Mesendoderm (in vitro differentiated cells): ENCODE data around the gene EYS.

ENCODE experiments used
- DNase-seq: peaks from one replicate; pipeline ENCODE4 v3.0.0; 2013
- H2AK5ac ChIP-seq: 2 replicates; pipeline ENCODE4 v1.6.1; 2013; ENCODE audit warnings: low read length, inconsistent platforms
- H2BK120ac ChIP-seq: 2 replicates; pipeline ENCODE4 v1.6.1; 2013; ENCODE audit warnings: low read depth, mild to moderate bottlenecking, low read length, moderate library complexity, mixed read lengths
- H2BK15ac ChIP-seq: replicated peaks from 2 replicates; pipeline ENCODE4 v1.6.1; 2013; ENCODE audit warnings: low read depth, mild to moderate bottlenecking, moderate library complexity
- H2BK5ac ChIP-seq: 2 replicates; pipeline ENCODE4 v1.6.1; 2013; ENCODE audit warnings: low read length, inconsistent platforms
- H3K18ac ChIP-seq: 2 replicates; pipeline ENCODE4 v1.6.1; 2013; ENCODE audit warnings: mild to moderate bottlenecking, low read length, mixed read lengths
- H3K23ac ChIP-seq: one replicate; pipeline ENCODE4 v1.6.1; 2013; ENCODE audit warnings: low read length
- H3K27ac ChIP-seq: 2 replicates; pipeline ENCODE4 v1.5.1; 2013; ENCODE audit warnings: low read depth, mild to moderate bottlenecking, inconsistent platforms, low read length, moderate library complexity
- H3K27me3 ChIP-seq: 2 replicates; pipeline ENCODE4 v1.6.1; 2013; ENCODE audit warnings: low read length, control low read depth, mild to moderate bottlenecking, inconsistent platforms; ENCODE audit not compliant: insufficient read depth, poor library complexity
- H3K36me3 ChIP-seq: 2 replicates; pipeline ENCODE4 v1.6.1; 2013; ENCODE audit warnings: low read length, inconsistent platforms; ENCODE audit not compliant: control insufficient read depth, insufficient read depth
- H3K4ac ChIP-seq: one replicate; pipeline ENCODE4 v1.6.1; 2013; ENCODE audit warnings: low read depth, mild to moderate bottlenecking, low read length, moderate library complexity
- H3K4me1 ChIP-seq: 2 replicates; pipeline ENCODE4 v1.6.1; 2013; ENCODE audit warnings: low read depth, low read length, inconsistent platforms; ENCODE audit not compliant: control insufficient read depth
- H3K4me2 ChIP-seq: 2 replicates; pipeline ENCODE4 v1.6.1; 2013; ENCODE audit warnings: low read length
- H3K4me3 ChIP-seq: 2 replicates; pipeline ENCODE4 v1.5.1; 2013; ENCODE audit warnings: mild to moderate bottlenecking, low read length
- H3K56ac ChIP-seq: one replicate; pipeline ENCODE4 v1.6.1; 2013; ENCODE audit warnings: low read length
- H3K79me1 ChIP-seq: 2 replicates; pipeline ENCODE4 v1.6.1; 2013; ENCODE audit warnings: low read length, inconsistent platforms
- H3K79me2 ChIP-seq: 2 replicates; pipeline ENCODE4 v1.6.1; 2013; ENCODE audit warnings: mild to moderate bottlenecking, low read length; ENCODE audit not compliant: control insufficient read depth, insufficient read depth
- H3K9ac ChIP-seq: 2 replicates; pipeline ENCODE4 v1.6.1; 2013; ENCODE audit warnings: low read length, inconsistent platforms
- H4K5ac ChIP-seq: one replicate; pipeline ENCODE4 v1.6.1; 2013; ENCODE audit warnings: low read length
- H4K8ac ChIP-seq: one replicate; pipeline ENCODE4 v1.6.1; 2013; ENCODE audit warnings: low read depth, mild to moderate bottlenecking, control low read depth, low read length, moderate library complexity
- WGBS: extraction: QIAGEN DNeasy Blood & Tissue Kit; methylation state at CpG from one replicate; pipeline ENCODE4 v1.1.7; 2013; ENCODE audit warnings: low lambda C conversion rate, missing lambda C conversion rate; ENCODE audit not compliant: insufficient coverage; ENCODE audit errors: extremely low coverage; 5-methylcytosine and 5-hydroxymethylcytosine counted together

The EYS gene

GRCh38 chr6:64736421-64736950, 970.5 kb downstream of the EYS start:
- Histone ChIP-seq H3K23ac (no peak overlapping the region), H3K79me1 (no peaks in the 10 kb centered on the region), H2BK5ac (no peak overlapping the region), H3K4ac (no peak overlapping the region), H3K4me1 (no peaks in the 10 kb centered on the region), H2AK5ac (no peak overlapping the region), H3K56ac (no peak overlapping the region), H4K8ac (no peak overlapping the region), H3K4me3 (no peak overlapping the region), H3K9ac (no peak overlapping the region), H2BK15ac (no peak overlapping the region), H3K27me3 (no peaks in the 10 kb centered on the region), H3K36me3 (no peaks in the 10 kb centered on the region), H3K4me2 (no peak overlapping the region), H4K5ac (no peak overlapping the region), H3K79me2 (no peaks in the 10 kb centered on the region), H2BK120ac (no peak overlapping the region), H3K27ac (no peak overlapping the region), H3K18ac (no peak overlapping the region)
- no peak for DNase-seq
- WGBS, result no CpG with 5 or more reads among the region's 4 CpGs

GRCh38 chr6:64733433-64733832, 973.6 kb downstream of the EYS start:
- Histone ChIP-seq H2AK5ac (no peak overlapping the region), H3K9ac (no peak overlapping the region), H2BK5ac (no peak overlapping the region), H2BK15ac (no peak overlapping the region), H3K4me2 (no peak overlapping the region), H3K18ac (no peak overlapping the region), H4K8ac (no peak overlapping the region), H3K79me1 (no peaks in the 10 kb centered on the region), H3K79me2 (no peaks in the 10 kb centered on the region), H3K56ac (no peak overlapping the region), H2BK120ac (no peak overlapping the region), H3K27ac (no peak overlapping the region), H3K27me3 (no peaks in the 10 kb centered on the region), H3K36me3 (no peaks in the 10 kb centered on the region), H3K4me3 (no peak overlapping the region), H3K23ac (no peak overlapping the region), H4K5ac (no peak overlapping the region), H3K4me1 (no peaks in the 10 kb centered on the region), H3K4ac (no peak overlapping the region)
- DNase-seq, result peak; percentile 33
- WGBS, result no CpG with 5 or more reads among the region's 4 CpGs

GRCh38 chr6:64732888-64733287, 974.1 kb downstream of the EYS start:
- Histone ChIP-seq H4K8ac (no peak overlapping the region), H3K4me3 (no peak overlapping the region), H3K27me3 (no peaks in the 10 kb centered on the region), H2BK5ac (no peak overlapping the region), H3K9ac (no peak overlapping the region), H2AK5ac (no peak overlapping the region), H2BK15ac (no peak overlapping the region), H3K4ac (no peak overlapping the region), H3K18ac (no peak overlapping the region), H3K23ac (no peak overlapping the region), H3K4me1 (no peaks in the 10 kb centered on the region), H3K27ac (no peak overlapping the region), H3K56ac (no peak overlapping the region), H3K36me3 (no peaks in the 10 kb centered on the region), H3K79me2 (no peaks in the 10 kb centered on the region), H2BK120ac (no peak overlapping the region), H3K4me2 (no peak overlapping the region), H4K5ac (no peak overlapping the region), H3K79me1 (no peaks in the 10 kb centered on the region)
- DNase-seq, result peak; percentile 83

GRCh38 chr6:64729522-64729921, 977.5 kb downstream of the EYS start:
- no peak for DNase-seq

GRCh38 chr6:64727075-64727474, 980.0 kb downstream of the EYS start:
- no peak overlapping the region for H4K8ac ChIP-seq

More at GRCh38 chr6:64729522-64729921, 977.5 kb downstream of the EYS start:
- Histone ChIP-seq H3K23ac (no peak overlapping the region), H3K4me1 (no peaks in the 10 kb centered on the region), H3K79me2 (no peaks in the 10 kb centered on the region), H3K4me2 (no peak overlapping the region), H3K9ac (no peak overlapping the region), H2BK5ac (no peak overlapping the region), H3K56ac (no peak overlapping the region), H2BK15ac (no peak overlapping the region), H3K27me3 (no peaks in the 10 kb centered on the region), H4K5ac (no peak overlapping the region), H3K27ac (no peak overlapping the region), H3K79me1 (no peaks in the 10 kb centered on the region), H3K36me3 (no peaks in the 10 kb centered on the region), H2AK5ac (no peak overlapping the region), H4K8ac (no peak overlapping the region), H3K4me3 (no peak overlapping the region), H2BK120ac (no peak overlapping the region), H3K4ac (no peak overlapping the region), H3K18ac (no peak overlapping the region)
- no CpG with 5 or more reads among the region's 4 CpGs for WGBS

GRCh38 chr6:64724091-64724490, 982.9 kb downstream of the EYS start:
- Histone ChIP-seq H2BK5ac (no peak overlapping the region), H4K5ac (no peak overlapping the region), H3K56ac (no peak overlapping the region), H3K27me3 (no peaks in the 10 kb centered on the region), H3K23ac (no peak overlapping the region), H2AK5ac (no peak overlapping the region), H4K8ac (no peak overlapping the region), H3K4me2 (no peak overlapping the region), H2BK15ac (no peak overlapping the region), H2BK120ac (no peak overlapping the region), H3K79me2 (no peaks in the 10 kb centered on the region), H3K27ac (no peak overlapping the region), H3K4me1 (no peaks in the 10 kb centered on the region), H3K4ac (no peak overlapping the region), H3K79me1 (no peaks in the 10 kb centered on the region), H3K36me3 (no peaks in the 10 kb centered on the region), H3K9ac (no peak overlapping the region), H3K4me3 (no peak overlapping the region), H3K18ac (no peak overlapping the region)
- WGBS, result no CpG with 5 or more reads among the region's 3 CpGs
- DNase-seq, result no peak

More at GRCh38 chr6:64727075-64727474, 980.0 kb downstream of the EYS start:
- H3K36me3 ChIP-seq, result no peaks in the 10 kb centered on the region
- no peaks in the 10 kb centered on the region for H3K27me3 ChIP-seq
- H3K4ac ChIP-seq, result no peak overlapping the region
- H3K79me1 ChIP-seq, result no peaks in the 10 kb centered on the region
- H3K27ac ChIP-seq, result no peak overlapping the region
- no peak overlapping the region for H3K56ac ChIP-seq
- DNase-seq, result no peak
- H3K4me3 ChIP-seq, result no peak overlapping the region
- no CpG with 5 or more reads among the region's 5 CpGs for WGBS
- H3K4me2 ChIP-seq, result no peak overlapping the region
- H3K23ac ChIP-seq, result no peak overlapping the region
- no peak overlapping the region for H4K5ac ChIP-seq
- no peak overlapping the region for H3K18ac ChIP-seq
- H3K4me1 ChIP-seq, result no peaks in the 10 kb centered on the region
- H2BK5ac ChIP-seq, result no peak overlapping the region
- no peak overlapping the region for H2BK15ac ChIP-seq
- H3K9ac ChIP-seq, result no peak overlapping the region
- H3K79me2 ChIP-seq, result no peaks in the 10 kb centered on the region
- no peak overlapping the region for H2BK120ac ChIP-seq
- no peak overlapping the region for H2AK5ac ChIP-seq
